Upper lobe of right lung (tissue), 1 donor: ENCODE measurements around the gene GNL3L. TPM values are rescaled to one million over a fixed set of nuclear protein-coding genes. Genes with fewer than 3 reads are reported as not detected.
"Not testable (repeated sequence)": the region's sequence is repeated elsewhere in the genome, so short reads cannot be mapped to it uniquely, and the experiment has no call there.

Source experiments
- ATAC-seq: fragments of 200-7000 bp; cut with Tn5 transposase; one replicate; pipeline ENCODE4 v1.9.1; 2020; ENCODE audit warnings: mild to moderate bottlenecking, moderate library complexity
- DNase-seq: peaks from one replicate; pipeline ENCODE4 v3.0.0-alpha.2; 2020
- H3K27ac ChIP-seq: fragments of 200-600 bp; one replicate; pipeline ENCODE4 v1.8.0; 2022
- H3K27me3 ChIP-seq: fragments of 200-600 bp; one replicate; pipeline ENCODE4 v1.8.0; 2022; ENCODE audit warnings: mild to moderate bottlenecking
- H3K36me3 ChIP-seq: fragments of 200-600 bp; one replicate; pipeline ENCODE4 v1.8.0; 2022
- H3K4me1 ChIP-seq: fragments of 200-600 bp; one replicate; pipeline ENCODE4 v1.8.0; 2022
- H3K4me3 ChIP-seq: fragments of 200-600 bp; one replicate; pipeline ENCODE4 v1.8.0; 2022; ENCODE audit warnings: mild to moderate bottlenecking
- H3K9me3 ChIP-seq: fragments of 200-600 bp; one replicate; pipeline ENCODE4 v1.8.0; 2022
- intact Hi-C: fragments of 100-400 bp; cut with DNase I; formaldehyde crosslinking; loops from one replicate; pipeline ENCODE4 v1.11.0; 2022
- total RNA-seq: library from RNA; stranded (reverse); fragmentation: NEBNext Ultra II Directional; extraction: Animal tissue kit (Norgen Biotek cat#: 25700); gene quantifications from one replicate; pipeline ENCODE4 v1.2.1, GENCODE V29; 2021
- TF ChIP-seq, protein P1 (sequence below): fragments of 200-600 bp; IDR thresholded peaks from one replicate; pipeline ENCODE4 v1.8.0; 2022; ENCODE audit warnings: antibody characterized with exemption
- donor health status: DM: no; HTN: yes; CAD: no; lungs with severe emphysema.

The GNL3L gene
- total RNA-seq, 1 donor from 2014 or later = 29.0 TPM

DNA sequence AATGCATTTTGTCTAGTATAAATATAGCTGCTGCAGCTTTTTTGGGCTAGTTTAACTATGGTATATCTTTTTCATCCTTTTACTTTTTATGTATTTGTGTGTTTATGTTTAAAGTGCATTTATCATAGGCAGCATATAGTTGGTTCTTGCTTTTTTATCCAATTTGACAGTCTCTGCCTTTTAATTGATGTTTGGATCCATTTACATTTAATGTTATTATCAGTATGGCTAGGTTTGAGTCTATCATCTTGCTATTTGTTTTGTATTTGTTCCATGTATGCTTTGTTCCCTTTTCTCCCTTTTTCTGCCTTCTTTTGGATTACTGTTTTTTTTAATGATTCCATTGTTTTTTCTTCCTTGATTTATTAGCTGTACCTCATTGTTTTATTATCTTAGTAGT, 40.3 kb downstream of the GNL3L start:
- Histone ChIP-seq H3K27ac (no peak overlapping the region), H3K9me3 (peaks cover 5% of the 10 kb centered on the region), H3K27me3 (no peaks in the 10 kb centered on the region), H3K4me1 (no peaks in the 10 kb centered on the region), H3K4me3 (no peak overlapping the region), H3K36me3 (no peaks in the 10 kb centered on the region)
- no peak for DNase-seq
- TF ChIP-seq, protein P1, sequence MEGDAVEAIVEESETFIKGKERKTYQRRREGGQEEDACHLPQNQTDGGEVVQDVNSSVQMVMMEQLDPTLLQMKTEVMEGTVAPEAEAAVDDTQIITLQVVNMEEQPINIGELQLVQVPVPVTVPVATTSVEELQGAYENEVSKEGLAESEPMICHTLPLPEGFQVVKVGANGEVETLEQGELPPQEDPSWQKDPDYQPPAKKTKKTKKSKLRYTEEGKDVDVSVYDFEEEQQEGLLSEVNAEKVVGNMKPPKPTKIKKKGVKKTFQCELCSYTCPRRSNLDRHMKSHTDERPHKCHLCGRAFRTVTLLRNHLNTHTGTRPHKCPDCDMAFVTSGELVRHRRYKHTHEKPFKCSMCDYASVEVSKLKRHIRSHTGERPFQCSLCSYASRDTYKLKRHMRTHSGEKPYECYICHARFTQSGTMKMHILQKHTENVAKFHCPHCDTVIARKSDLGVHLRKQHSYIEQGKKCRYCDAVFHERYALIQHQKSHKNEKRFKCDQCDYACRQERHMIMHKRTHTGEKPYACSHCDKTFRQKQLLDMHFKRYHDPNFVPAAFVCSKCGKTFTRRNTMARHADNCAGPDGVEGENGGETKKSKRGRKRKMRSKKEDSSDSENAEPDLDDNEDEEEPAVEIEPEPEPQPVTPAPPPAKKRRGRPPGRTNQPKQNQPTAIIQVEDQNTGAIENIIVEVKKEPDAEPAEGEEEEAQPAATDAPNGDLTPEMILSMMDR = no peak
- intact Hi-C loops = no loop called here
- no peak for ATAC-seq

- H3K9me3 ChIP-seq, H3K27me3 ChIP-seq, ATAC-seq, DNase-seq, H3K27ac ChIP-seq, H3K4me3 ChIP-seq, H3K4me1 ChIP-seq, H3K36me3 ChIP-seq, intact Hi-C loops: not testable (repeated sequence)
Measured at GRCh38 chrX:54572641-54573040, 42.6 kb downstream of the GNL3L start.

DNA sequence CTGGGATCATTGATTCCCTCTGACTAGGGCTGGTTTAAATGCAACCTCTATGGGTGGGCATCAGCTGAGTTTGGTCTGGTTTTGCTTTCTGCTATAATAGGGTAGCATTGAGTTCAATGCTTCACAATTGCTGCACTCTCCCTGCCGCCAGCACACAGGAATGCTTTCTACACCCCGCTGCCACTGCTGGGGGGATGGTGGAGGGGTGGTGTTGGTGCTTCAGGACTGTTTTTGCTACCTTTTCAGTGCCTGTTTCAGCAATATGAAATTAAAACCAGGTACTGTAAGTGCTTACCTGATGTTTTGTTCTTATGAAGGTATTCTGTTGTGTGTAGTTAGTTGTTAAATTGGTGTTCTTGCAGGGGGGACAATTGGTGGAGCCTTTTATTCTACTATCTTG, 67.7 kb downstream of the GNL3L start:
- ATAC-seq (no peak), DNase-seq (no peak)
- intact Hi-C loops = no loop called here
- H3K4me1 ChIP-seq = no peaks in the 10 kb centered on the region
- H3K9me3 ChIP-seq = no peaks in the 10 kb centered on the region
- H3K27ac ChIP-seq = no peak overlapping the region
- TF ChIP-seq, protein P1 = no peak
- no peaks in the 10 kb centered on the region for H3K36me3 ChIP-seq
- H3K4me3 ChIP-seq = no peak overlapping the region
- no peaks in the 10 kb centered on the region for H3K27me3 ChIP-seq

DNA sequence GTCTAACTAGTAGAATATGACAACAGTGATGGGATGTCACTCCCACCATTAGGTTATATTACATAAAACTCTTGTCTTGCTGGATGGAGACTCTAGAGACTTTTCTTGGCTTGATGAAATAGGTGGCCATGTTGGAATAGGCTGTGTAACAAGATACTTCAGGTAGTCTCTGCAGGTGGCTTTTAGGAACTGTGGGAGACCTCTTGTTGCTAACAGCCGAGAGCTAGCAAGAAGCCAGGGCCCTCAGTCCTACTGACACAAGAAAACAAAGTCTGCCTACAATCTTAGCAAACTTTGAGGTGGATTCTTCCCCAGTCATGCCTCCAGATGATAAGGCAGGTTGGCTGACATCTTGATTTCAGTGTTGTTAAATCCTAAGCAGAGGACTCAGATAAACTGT, 72.5 kb downstream of the GNL3L start:
- intact Hi-C loops = no loop called here
- Histone ChIP-seq H3K9me3 (no peaks in the 10 kb centered on the region), H3K4me3 (no peak overlapping the region), H3K4me1 (no peaks in the 10 kb centered on the region), H3K27ac (no peak overlapping the region), H3K36me3 (no peaks in the 10 kb centered on the region), H3K27me3 (no peaks in the 10 kb centered on the region)
- TF ChIP-seq, protein P1 = no peak
- ATAC-seq (no peak), DNase-seq (no peak)

Other genes with a start within 250 kb of the GNL3L start
- gene WNK3, start 172.2 kb upstream of the GNL3L start, total RNA-seq = 1.8 TPM
- gene TSR2, start 89.8 kb upstream of the GNL3L start, total RNA-seq = 38.4 TPM
- 3.7 TPM for gene FGD1, start 34.0 kb upstream of the GNL3L start, total RNA-seq